C4-2B (cell line): ENCODE measurements around the gene TAAR6.
"Not testable (repeated sequence)": the region's sequence is repeated elsewhere in the genome, so short reads cannot be mapped to it uniquely, and the experiment has no call there.

Source experiments
- H3K27ac ChIP-seq: fragments of 450-650 bp; 2 replicates; pipeline ENCODE4 v1.5.1; 2017
- ZFX ChIP-seq: fragments of 450-650 bp; IDR thresholded peaks from 2 replicates; pipeline ENCODE4 v1.6.1; 2017
- TF ChIP-seq, protein P1 (sequence below): fragments of 450-650 bp; conservative IDR thresholded peaks from 2 replicates; pipeline ENCODE4 v1.5.1; 2017; ENCODE audit warnings: mild to moderate bottlenecking

The TAAR6 gene

DNA sequence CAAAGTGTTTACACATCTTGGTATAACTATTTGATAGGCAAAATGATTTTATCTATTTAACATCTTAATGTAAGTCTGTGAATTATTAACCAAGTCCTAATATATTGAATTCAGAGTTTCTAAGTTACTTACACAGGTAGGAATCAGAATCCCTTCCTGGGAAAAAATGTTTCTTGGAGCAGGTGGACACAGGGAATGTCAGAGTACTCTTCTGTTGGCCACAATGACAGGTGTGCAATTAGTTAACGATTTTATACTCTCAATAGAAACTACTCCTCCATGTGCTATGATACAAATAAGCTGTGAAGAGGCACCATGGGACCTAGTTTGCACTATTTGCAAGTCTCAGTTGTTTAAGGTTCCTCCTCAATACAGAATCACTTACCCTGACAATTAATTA is 20.2 kb downstream of the TAAR6 start:
- no peak for TF ChIP-seq ZFX
- TF ChIP-seq, protein P1, sequence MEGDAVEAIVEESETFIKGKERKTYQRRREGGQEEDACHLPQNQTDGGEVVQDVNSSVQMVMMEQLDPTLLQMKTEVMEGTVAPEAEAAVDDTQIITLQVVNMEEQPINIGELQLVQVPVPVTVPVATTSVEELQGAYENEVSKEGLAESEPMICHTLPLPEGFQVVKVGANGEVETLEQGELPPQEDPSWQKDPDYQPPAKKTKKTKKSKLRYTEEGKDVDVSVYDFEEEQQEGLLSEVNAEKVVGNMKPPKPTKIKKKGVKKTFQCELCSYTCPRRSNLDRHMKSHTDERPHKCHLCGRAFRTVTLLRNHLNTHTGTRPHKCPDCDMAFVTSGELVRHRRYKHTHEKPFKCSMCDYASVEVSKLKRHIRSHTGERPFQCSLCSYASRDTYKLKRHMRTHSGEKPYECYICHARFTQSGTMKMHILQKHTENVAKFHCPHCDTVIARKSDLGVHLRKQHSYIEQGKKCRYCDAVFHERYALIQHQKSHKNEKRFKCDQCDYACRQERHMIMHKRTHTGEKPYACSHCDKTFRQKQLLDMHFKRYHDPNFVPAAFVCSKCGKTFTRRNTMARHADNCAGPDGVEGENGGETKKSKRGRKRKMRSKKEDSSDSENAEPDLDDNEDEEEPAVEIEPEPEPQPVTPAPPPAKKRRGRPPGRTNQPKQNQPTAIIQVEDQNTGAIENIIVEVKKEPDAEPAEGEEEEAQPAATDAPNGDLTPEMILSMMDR: no peak
- no peak overlapping the region for H3K27ac ChIP-seq

- H3K27ac ChIP-seq: no peak overlapping the region
- no peak for TF ChIP-seq ZFX
- TF ChIP-seq, protein P1: no peak
These were observed 22.7 kb downstream of the TAAR6 start for GRCh38 chr6:132592855-132593254.

DNA sequence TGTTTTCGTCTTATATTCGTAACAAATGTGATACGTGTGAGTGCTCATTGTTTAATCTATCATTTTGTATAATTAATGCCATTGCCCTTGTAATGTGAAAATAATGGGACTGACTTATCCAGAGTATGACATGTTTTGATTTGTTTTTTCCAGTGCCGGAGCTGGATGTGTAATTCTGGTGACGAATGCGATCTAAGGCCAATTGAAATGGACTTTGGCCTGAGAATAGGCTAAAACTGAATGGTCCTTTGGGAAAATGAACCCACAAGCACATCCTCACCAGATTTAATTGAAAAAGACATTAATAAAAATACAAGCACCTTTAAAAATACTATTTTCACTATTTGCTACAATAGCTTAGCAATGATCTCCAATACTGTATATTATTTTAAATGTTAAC is 26.1 kb downstream of the TAAR6 start:
- TF ChIP-seq, protein P1: no peak
- TF ChIP-seq ZFX: no peak
- no peak overlapping the region for H3K27ac ChIP-seq

GRCh38 chr6:132598473-132598872 is 28.4 kb downstream of the TAAR6 start:
- TF ChIP-seq, protein P1: peak; percentile 66
- TF ChIP-seq ZFX: no peak
- no peak overlapping the region for H3K27ac ChIP-seq

DNA sequence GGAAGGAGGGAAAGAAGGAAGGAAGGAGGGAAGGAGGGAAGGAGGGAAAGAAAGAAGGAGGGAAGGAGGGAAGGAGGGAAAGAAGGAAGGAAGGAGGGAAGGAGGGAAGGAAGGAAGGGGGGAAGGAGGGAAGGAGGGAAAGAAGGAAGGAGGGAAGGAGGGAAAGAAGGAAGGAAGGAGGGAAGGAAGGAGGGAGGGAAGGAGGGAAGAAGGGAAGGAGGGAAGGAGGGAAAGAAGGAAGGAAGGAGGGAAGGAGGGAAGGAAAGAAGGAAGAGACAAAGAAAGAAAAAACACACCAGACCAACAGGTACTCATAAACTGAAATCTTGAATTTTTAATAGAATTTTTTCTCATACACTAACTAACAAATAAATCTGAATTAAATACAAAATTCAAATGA is 30.8 kb downstream of the TAAR6 start:
- not testable (repeated sequence) for H3K27ac ChIP-seq

DNA sequence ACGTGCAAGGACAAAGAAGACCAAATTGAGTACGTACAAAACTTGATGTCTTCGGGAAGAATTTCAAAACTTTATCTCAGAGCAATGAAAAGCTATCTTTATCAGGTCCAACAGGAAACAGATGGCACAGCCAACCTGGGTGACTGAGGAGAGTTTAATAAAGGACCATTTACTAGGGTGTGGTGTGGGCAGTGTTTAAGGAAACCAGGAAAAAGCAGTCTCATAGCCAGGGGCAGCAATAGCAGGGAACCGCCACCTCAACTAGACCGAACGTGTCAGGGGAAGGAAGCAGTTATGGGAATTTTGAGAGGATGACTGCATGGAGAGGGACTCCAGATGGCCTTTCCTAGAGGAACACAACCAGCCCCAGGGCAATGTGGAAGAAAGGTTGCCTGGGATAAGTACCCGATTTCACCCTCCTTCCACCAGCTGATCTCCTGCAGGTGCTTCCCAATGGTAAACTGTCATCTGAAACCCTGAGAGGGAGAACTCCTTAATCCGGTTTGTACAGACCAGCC is 34.6 kb downstream of the TAAR6 start:
- no peak overlapping the region for H3K27ac ChIP-seq
- TF ChIP-seq, protein P1: no peak
- TF ChIP-seq ZFX: no peak

GRCh38 chr6:132607544-132608233 is 37.6 kb downstream of the TAAR6 start:
- TF ChIP-seq, protein P1: no peak

GRCh38 chr6:132611616-132612015 is 41.5 kb downstream of the TAAR6 start:
- TF ChIP-seq, protein P1: no peak
- no peak for TF ChIP-seq ZFX
- H3K27ac ChIP-seq: no peak overlapping the region

More at GRCh38 chr6:132607544-132608233, 37.6 kb downstream of the TAAR6 start:
- no peak overlapping the region for H3K27ac ChIP-seq
